H1 (cell line): Measurements from ENCODE around the gene ANK3. TPM values are rescaled to one million over a fixed set of nuclear protein-coding genes. Genes with fewer than 3 reads are reported as not detected.

Source experiments
- CTCF ChIA-PET: fragments of 300-600 bp; sonication (Branson Sonifier 250); formaldehyde crosslinking; loops from one replicate; lab custom pipeline; 2021; ENCODE audit not compliant: partially characterized antibody; lab: Charles Lee
- POLR2A ChIA-PET: fragments of 300-600 bp; sonication (Branson Sonifier 250); formaldehyde crosslinking; loops from one replicate; lab custom pipeline; 2021; ENCODE audit warnings: inconsistent platforms; ENCODE audit not compliant: partially characterized antibody; lab: Charles Lee
- DNase-seq, 2 experiments: peaks; one replicate each; pipeline versions ENCODE4 v3.0.0 to v3.0.0-alpha.2; 2010 to 2022; ENCODE audit warnings: low spot score in 2 of 2, low read depth in 1 of 2, mixed read lengths in 1 of 2
- FAIRE-seq: peaks from 2 replicates; lab custom pipeline; 2011; peaks lifted over from hg19 to GRCh38; lab: Jason Lieb, UNC
- H2AFZ ChIP-seq: 2 replicates; pipeline ENCODE4 v1.8.1; 2012; ENCODE audit warnings: low read length, inconsistent platforms
- H2AK5ac ChIP-seq: 2 replicates; pipeline ENCODE4 v1.6.1; 2013; ENCODE audit warnings: low read depth, low read length
- H2BK120ac ChIP-seq: replicated peaks from 2 replicates; pipeline ENCODE3; 2013; ENCODE audit warnings: low read depth, low read length, inconsistent platforms
- H2BK12ac ChIP-seq: 2 replicates; pipeline ENCODE4 v1.6.1; 2013; ENCODE audit warnings: low read depth, low read length
- H2BK15ac ChIP-seq: 2 replicates; pipeline ENCODE4 v1.6.1; 2013; ENCODE audit warnings: low read length
- H2BK20ac ChIP-seq: 2 replicates; pipeline ENCODE4 v1.6.1; 2013; ENCODE audit warnings: low read length
- H2BK5ac ChIP-seq: 2 replicates; pipeline ENCODE4 v1.6.1; 2013; ENCODE audit warnings: low read depth, low read length
- H3K14ac ChIP-seq: 2 replicates; pipeline ENCODE4 v1.6.1; 2013; ENCODE audit warnings: inconsistent platforms; ENCODE audit not compliant: insufficient read length
- H3K18ac ChIP-seq: 2 replicates; pipeline ENCODE4 v1.6.1; 2013; ENCODE audit warnings: low read length; ENCODE audit errors: extremely low read depth
- H3K23ac ChIP-seq: 2 replicates; pipeline ENCODE4 v1.6.1; 2013; ENCODE audit warnings: inconsistent platforms; ENCODE audit not compliant: insufficient read length
- H3K23me2 ChIP-seq: 2 replicates; pipeline ENCODE4 v1.6.1; 2013; ENCODE audit warnings: low read depth, low read length
- H3K27ac ChIP-seq: 2 replicates; pipeline ENCODE4 v1.6.1; 2011; ENCODE audit warnings: low read depth, low read length, inconsistent platforms
- H3K27me3 ChIP-seq, 4 experiments: replicated peaks in 1 of 4; 1 replicate in 1 of 4; 2 replicates in 3 of 4; pipeline versions ENCODE4 v1.6.1 to v1.8.1; 2011 to 2013; ENCODE audit warnings: low read length in 3 of 4, mild to moderate bottlenecking in 3 of 4, inconsistent platforms in 2 of 4, mixed read lengths in 2 of 4, moderate library complexity in 1 of 4; ENCODE audit not compliant: control insufficient read depth in 3 of 4, insufficient read depth in 3 of 4; ENCODE audit errors: extremely low read depth in 1 of 4
- H3K36me3 ChIP-seq, 4 experiments: 2 replicates each; pipeline versions ENCODE4 v1.6.1 to v1.8.1; 2011 to 2013; ENCODE audit warnings: mild to moderate bottlenecking in 4 of 4, low read length in 3 of 4, moderate library complexity in 2 of 4, control low read depth in 1 of 4, inconsistent platforms in 1 of 4; ENCODE audit not compliant: insufficient read depth in 4 of 4, control insufficient read depth in 2 of 4
- H3K4ac ChIP-seq: replicated peaks from 2 replicates; pipeline ENCODE3; 2013; ENCODE audit warnings: low read length, low read depth, mixed read lengths, inconsistent platforms; ENCODE audit not compliant: insufficient read length
- H3K4me1 ChIP-seq, 4 experiments: replicated peaks in 1 of 4; 1 replicate in 1 of 4; 2 replicates in 3 of 4; pipeline versions ENCODE4 v1.6.1 to v1.8.1; 2011 to 2013; ENCODE audit warnings: low read length in 3 of 4, inconsistent platforms in 2 of 4, mixed read lengths in 1 of 4; ENCODE audit not compliant: insufficient read depth in 4 of 4, control insufficient read depth in 3 of 4
- H3K4me2 ChIP-seq, 2 experiments: 2 replicates each; pipeline versions ENCODE4 v1.6.1 to v1.8.1; 2011 to 2013; ENCODE audit warnings: low read depth in 2 of 2, low read length in 2 of 2, control low read depth in 1 of 2, inconsistent platforms in 1 of 2, mild to moderate bottlenecking in 1 of 2; ENCODE audit not compliant: insufficient read depth in 1 of 2
- H3K4me3 ChIP-seq, 4 experiments: fragments of 200-600, 300-600 bp in 1 of 4; sonication (generic), shearing (Covaris generic), sonication (Bioruptor Twin) in 1 of 4; 2 replicates each; pipeline versions ENCODE4 v1.5.1 to v1.8.1; 2011 to 2016; ENCODE audit warnings: low read length in 4 of 4, low read depth in 3 of 4, control low read depth in 2 of 4, inconsistent platforms in 2 of 4, mild to moderate bottlenecking in 2 of 4, mixed read lengths in 1 of 4, moderate library complexity in 1 of 4; ENCODE audit not compliant: insufficient read depth in 2 of 4; ENCODE audit errors: extremely low read depth in 1 of 4
- H3K56ac ChIP-seq: replicated peaks from 2 replicates; pipeline ENCODE3; 2013; ENCODE audit warnings: low read depth, mild to moderate bottlenecking, mixed read lengths, low read length, inconsistent platforms; ENCODE audit not compliant: insufficient read length
- H3K79me1 ChIP-seq: 2 replicates; pipeline ENCODE4 v1.6.1; 2013; ENCODE audit warnings: low read depth, low read length, control low read depth
- H3K79me2 ChIP-seq, 2 experiments: 2 replicates each; pipeline versions ENCODE4 v1.6.1 to v1.8.1; 2012 to 2013; ENCODE audit warnings: low read length in 2 of 2, mild to moderate bottlenecking in 2 of 2, inconsistent platforms in 1 of 2; ENCODE audit not compliant: insufficient read depth in 2 of 2, control insufficient read depth in 1 of 2
- H3K9ac ChIP-seq, 4 experiments: replicated peaks in 1 of 4; 1 replicate in 1 of 4; 2 replicates in 3 of 4; pipeline versions ENCODE4 v1.6.1 to v1.8.1; 2011 to 2013; ENCODE audit warnings: low read depth in 3 of 4, low read length in 3 of 4, control low read depth in 2 of 4, mild to moderate bottlenecking in 2 of 4, moderate library complexity in 2 of 4, inconsistent platforms in 1 of 4; ENCODE audit errors: extremely low read depth in 1 of 4
- H3K9me3 ChIP-seq, 2 experiments: 2 replicates each; pipeline versions ENCODE4 v1.6.1 to v1.8.1; 2012 to 2013; ENCODE audit warnings: mild to moderate bottlenecking in 2 of 2, moderate library complexity in 2 of 2, control low read depth in 1 of 2, inconsistent platforms in 1 of 2, low read depth in 1 of 2, low read length in 1 of 2, mixed read lengths in 1 of 2; ENCODE audit not compliant: insufficient read depth in 2 of 2
- H4K20me1 ChIP-seq, 2 experiments: replicated peaks in 1 of 2; 2 replicates each; pipeline versions ENCODE3 to v1.8.1; 2011 to 2013; ENCODE audit warnings: inconsistent platforms in 2 of 2, low read length in 2 of 2, mild to moderate bottlenecking in 1 of 2; ENCODE audit not compliant: insufficient read depth in 2 of 2, control insufficient read depth in 1 of 2
- H4K5ac ChIP-seq: 2 replicates; pipeline ENCODE4 v1.6.1; 2013; ENCODE audit warnings: low read length, low read depth, mixed read lengths, inconsistent platforms; ENCODE audit not compliant: insufficient read length
- H4K8ac ChIP-seq: 2 replicates; pipeline ENCODE4 v1.8.0; 2013; ENCODE audit warnings: mild to moderate bottlenecking, moderate library complexity, low read length, inconsistent platforms; ENCODE audit not compliant: insufficient read depth; ENCODE audit errors: extremely low read depth
- H4K91ac ChIP-seq: replicated peaks from 2 replicates; pipeline ENCODE3; 2013; ENCODE audit warnings: low read length, mixed read lengths, inconsistent platforms; ENCODE audit not compliant: insufficient read length
- ATF2 ChIP-seq: IDR thresholded peaks from 2 replicates; pipeline ENCODE4 v1.6.1; 2012; ENCODE audit warnings: low read length, inconsistent platforms
- EP300 ChIP-seq, 2 experiments: IDR thresholded peaks; 1 replicate in 1 of 2; 2 replicates in 1 of 2; pipeline ENCODE4 v1.6.1; 2011 to 2012; ENCODE audit warnings: low read depth in 2 of 2, low read length in 2 of 2, mild to moderate bottlenecking in 2 of 2, borderline replicate concordance in 1 of 2, inconsistent platforms in 1 of 2, moderate library complexity in 1 of 2
- GTF2F1 ChIP-seq: IDR thresholded peaks from 2 replicates; pipeline ENCODE4 v1.6.1; 2012; ENCODE audit warnings: low read depth, low read length, improper control_type of control experiment, borderline replicate concordance
- KDM4A ChIP-seq: IDR thresholded peaks from one replicate; pipeline ENCODE4 v1.7.1; 2012; ENCODE audit warnings: low read depth, mild to moderate bottlenecking, moderate library complexity, low read length, inconsistent platforms; ENCODE audit not compliant: severe bottlenecking
- PHF8 ChIP-seq: fragments of 200-600 bp; sonication (generic); conservative IDR thresholded peaks from 2 replicates; pipeline ENCODE4 v1.7.1; 2012; ENCODE audit warnings: low read depth, mild to moderate bottlenecking, inconsistent platforms, low read length, moderate library complexity
- RBBP5 ChIP-seq: IDR thresholded peaks from 2 replicates; pipeline ENCODE4 v1.7.1; 2012; ENCODE audit warnings: low read depth, mild to moderate bottlenecking, inconsistent platforms, low read length, moderate library complexity, borderline replicate concordance
- RXRA ChIP-seq: IDR thresholded peaks from 2 replicates; pipeline ENCODE4 v1.6.1; 2011; ENCODE audit warnings: low read depth, mild to moderate bottlenecking, low read length, moderate library complexity; ENCODE audit not compliant: insufficient read depth
- SP4 ChIP-seq: IDR thresholded peaks from 2 replicates; pipeline ENCODE4 v1.6.1; 2012; ENCODE audit warnings: low read length, inconsistent platforms
- TCF12 ChIP-seq: IDR thresholded peaks from 2 replicates; pipeline ENCODE4 v1.6.1; 2011; ENCODE audit warnings: low read depth, mild to moderate bottlenecking, low read length
- WGBS, 2 experiments: shearing (Covaris generic) in 1 of 2; methylation state at CpG; one replicate each; pipeline versions ENCODE4 v1.1.6 to v1.1.7; 2013 to 2015; ENCODE audit warnings: low lambda C conversion rate in 2 of 2, mixed read lengths in 2 of 2, inconsistent platforms in 1 of 2, low coverage in 1 of 2, missing lambda C conversion rate in 1 of 2; ENCODE audit not compliant: insufficient replicate concordance in 2 of 2, insufficient coverage in 1 of 2, insufficient read length in 1 of 2; ENCODE audit errors: extremely low coverage in 1 of 2, missing lambda C conversion rate in 1 of 2; 5-methylcytosine and 5-hydroxymethylcytosine counted together
- polyA plus RNA-seq, 7 experiments: library from polyadenylated mRNA; depleted of rRNA in 3 of 7; stranded (reverse) in 5 of 7; unstranded in 2 of 7; fragments of >200 nt in 5 of 7; fragments of 200-250 nt in 2 of 7; gene quantifications; 1 replicate in 5 of 7; 2 replicates in 1 of 7; 4 replicates in 1 of 7; pipeline versions ENCODE4 v1.2.1 to v1.2.3, GENCODE V29; 2011 to 2013; ENCODE audit warnings: missing spikeins in 2 of 7, mixed read lengths in 2 of 7
- total RNA-seq: library from RNA; stranded (reverse); fragmentation: NEBNext Ultra II Directional; extraction: Animal tissue kit (Norgen Biotek cat#: 25700); gene quantifications from 2 replicates; pipeline ENCODE4 v1.2.1, GENCODE V29; 2021
- TF ChIP-seq, protein P1 (sequence below): IDR thresholded peaks from 2 replicates; pipeline ENCODE4 v1.6.1; 2012; ENCODE audit warnings: inconsistent platforms

The ANK3 gene
- total and polyA plus RNA-seq, 2 of the 8 experiments (the other 6 are each of a cell fraction or from before 2014, with no cell fraction given): 18.1 to 67.9 TPM

DNA sequence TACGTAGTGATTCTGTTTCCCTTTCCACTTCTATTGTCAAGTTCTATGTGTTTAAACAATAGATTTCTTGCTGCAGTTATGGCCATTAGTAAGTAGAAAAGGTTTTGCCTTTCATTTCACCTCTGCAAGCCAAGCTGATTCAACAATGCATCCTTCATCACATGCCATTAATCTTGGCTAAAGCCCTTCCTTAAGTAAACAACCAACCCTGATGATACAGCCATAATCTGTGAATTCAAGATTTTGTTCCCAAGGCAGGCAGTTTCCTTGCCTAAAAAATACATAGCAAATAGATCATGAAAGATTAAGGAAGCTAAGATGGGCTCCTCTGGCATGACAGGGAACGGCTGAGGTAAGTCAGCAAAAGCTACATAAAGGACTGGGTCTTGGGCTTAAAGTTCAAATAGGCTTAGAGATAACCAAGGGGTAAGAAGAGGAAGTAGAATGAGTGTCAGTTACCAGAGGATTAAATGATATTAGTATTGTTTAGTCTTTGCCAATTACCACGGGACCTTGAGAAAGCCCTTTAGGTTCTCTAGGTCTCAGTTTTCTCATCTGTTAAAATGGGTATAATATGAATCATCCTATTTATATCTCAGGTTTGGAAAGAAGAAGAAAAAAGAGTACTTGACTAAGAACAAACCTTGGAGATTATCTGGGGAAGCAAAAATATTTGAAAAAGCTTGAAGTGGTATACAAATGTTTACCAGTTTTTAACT, 35.9 kb upstream of the ANK3 start:
- H2BK20ac ChIP-seq: no peak overlapping the region
- POLR2A ChIA-PET: no interaction called here
- H2AFZ ChIP-seq: no peak overlapping the region
- DNase-seq (no peak), FAIRE-seq (no peak)
- H3K56ac ChIP-seq: no peak overlapping the region
- no peak overlapping the region for H2BK120ac ChIP-seq
- H3K4ac ChIP-seq: no peak overlapping the region
- 86% methylated on average over 3 of the region's 3 CpGs; no CpG with 5 or more reads in 1 of the 2 experiments for WGBS, 2 experiments
- H3K4me2 ChIP-seq: no peak overlapping the region
- H3K27ac ChIP-seq: no peak overlapping the region
- H3K79me1 ChIP-seq: no peaks in the 10 kb centered on the region
- H4K20me1 ChIP-seq: no peaks in the 10 kb centered on the region
- H3K79me2 ChIP-seq: no peaks in the 10 kb centered on the region
- H2BK15ac ChIP-seq: no peak overlapping the region
- no peak overlapping the region for H4K8ac ChIP-seq
- no peak overlapping the region for H3K9ac ChIP-seq
- peaks cover 0 to 12% (median 5%) of the 10 kb centered on the region in 4 experiments; a peak in 4 of 7 replicates for H3K27me3 ChIP-seq
- H3K9me3 ChIP-seq: no peaks in the 10 kb centered on the region
- peaks cover 0 to 3% (median 0%) of the 10 kb centered on the region in 4 experiments; a peak in 1 of 7 replicates for H3K4me1 ChIP-seq
- CTCF ChIA-PET: interaction anchor here (0.7 to 3.5 kb wide), 7 partner anchors 8 to 187 kb away, joined by 3 to 13 read pairs (median 4); no protein-coding TSS in a partner anchor
- H3K18ac ChIP-seq: no peak overlapping the region
- no peak overlapping the region for H4K91ac ChIP-seq
- no peak overlapping the region for H2BK12ac ChIP-seq
- H3K23me2 ChIP-seq: no peaks in the 10 kb centered on the region
- no peak overlapping the region for H3K4me3 ChIP-seq
- no peak overlapping the region for H4K5ac ChIP-seq
- no peaks in the 10 kb centered on the region for H3K36me3 ChIP-seq
- H3K14ac ChIP-seq: no peak overlapping the region
- H2AK5ac ChIP-seq: no peak overlapping the region
- no peak overlapping the region for H3K23ac ChIP-seq
- no peak overlapping the region for H2BK5ac ChIP-seq
- TF ChIP-seq, protein P1, sequence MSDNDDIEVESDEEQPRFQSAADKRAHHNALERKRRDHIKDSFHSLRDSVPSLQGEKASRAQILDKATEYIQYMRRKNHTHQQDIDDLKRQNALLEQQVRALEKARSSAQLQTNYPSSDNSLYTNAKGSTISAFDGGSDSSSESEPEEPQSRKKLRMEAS: no peak
- no peak for TF ChIP-seq TCF12
- TF ChIP-seq GTF2F1: no peak
- TF ChIP-seq RXRA: no peak
- no peak for TF ChIP-seq KDM4A
- no peak for TF ChIP-seq SP4
- TF ChIP-seq EP300 (IDR thresholded peaks at IDR 0.05; ENCODE audit: borderline replicate concordance in 1 of 2, low read depth in 2 of 2, low read length in 2 of 2): no peak
- TF ChIP-seq RBBP5: no peak
- no peak for TF ChIP-seq ATF2
- no peak for TF ChIP-seq PHF8
